Fibroblast of lung (primary cell): ENCODE measurements around the gene LCNL1. TPM values are rescaled to one million over a fixed set of nuclear protein-coding genes. Genes with fewer than 3 reads are reported as not detected.

Experiments
- DNase-seq, 2 donors: peaks; one replicate each; pipeline versions ENCODE4 v3.0.0 to v3.0.0-alpha.2; 2010; ENCODE audit warnings: low read depth in 2 of 2
- H2AFZ ChIP-seq: 2 replicates; pipeline ENCODE4 v1.5.1; 2012; ENCODE audit warnings: low read length, control low read depth, inconsistent platforms
- H3K27ac ChIP-seq: 2 replicates; pipeline ENCODE4 v1.5.1; 2011; ENCODE audit warnings: low read length, control low read depth; ENCODE audit not compliant: insufficient read depth
- H3K27me3 ChIP-seq: 2 replicates; pipeline ENCODE4 v1.5.1; 2011; ENCODE audit warnings: mild to moderate bottlenecking, low read length; ENCODE audit not compliant: control insufficient read depth, insufficient read depth
- H3K36me3 ChIP-seq: 2 replicates; pipeline ENCODE4 v1.5.1; 2011; ENCODE audit warnings: low read length; ENCODE audit not compliant: control insufficient read depth, insufficient read depth
- H3K4me1 ChIP-seq: 2 replicates; pipeline ENCODE4 v1.5.1; 2011; ENCODE audit warnings: low read length; ENCODE audit not compliant: control insufficient read depth, insufficient read depth; ENCODE audit errors: extremely low read depth
- H3K4me2 ChIP-seq: 2 replicates; pipeline ENCODE4 v1.5.1; 2011; ENCODE audit warnings: low read length, control low read depth; ENCODE audit not compliant: insufficient read depth; ENCODE audit errors: extremely low read depth
- H3K4me3 ChIP-seq, 4 experiments: fragments of 200-600 bp in 1 of 4; sonication (generic) in 1 of 4; replicated peaks in 1 of 4; 2 replicates each; pipeline ENCODE4 v1.5.1; 2011 to 2016; ENCODE audit warnings: low read length in 4 of 4, low read depth in 3 of 4, mild to moderate bottlenecking in 3 of 4, control low read depth in 2 of 4, inconsistent platforms in 1 of 4, mixed read lengths in 1 of 4; ENCODE audit not compliant: insufficient read depth in 1 of 4; ENCODE audit errors: control extremely low read depth in 1 of 4
- H3K79me2 ChIP-seq: 2 replicates; pipeline ENCODE4 v1.5.1; 2012; ENCODE audit warnings: mild to moderate bottlenecking, low read length, inconsistent platforms; ENCODE audit not compliant: control insufficient read depth, insufficient read depth
- H3K9ac ChIP-seq: 2 replicates; pipeline ENCODE4 v1.5.1; 2011; ENCODE audit warnings: mild to moderate bottlenecking, low read length, control low read depth; ENCODE audit not compliant: insufficient read depth
- H3K9me3 ChIP-seq: 2 replicates; pipeline ENCODE4 v1.5.1; 2012; ENCODE audit warnings: low read depth, low read length; ENCODE audit not compliant: control insufficient read depth, insufficient read depth
- H4K20me1 ChIP-seq: 2 replicates; pipeline ENCODE4 v1.5.1; 2011; ENCODE audit warnings: low read length; ENCODE audit not compliant: control insufficient read depth, insufficient read depth; ENCODE audit errors: extremely low read depth
- CTCF ChIP-seq, 2 donors: IDR thresholded peaks in 1 of 2; conservative IDR thresholded peaks in 1 of 2; 1 replicate in 1 of 2; 2 replicates in 1 of 2; pipeline ENCODE4 v1.5.1; 2011 to 2012; ENCODE audit warnings: low read length in 2 of 2, control low read depth in 1 of 2, inconsistent platforms in 1 of 2, low read depth in 1 of 2, mild to moderate bottlenecking in 1 of 2
- EZH2 ChIP-seq: IDR thresholded peaks from 2 replicates; pipeline ENCODE4 v1.5.1; 2012; ENCODE audit warnings: low read length, control low read depth, mild to moderate bottlenecking; ENCODE audit errors: missing control alignments
- polyA plus RNA-seq, 2 donors: library from polyadenylated mRNA; depleted of rRNA in 1 of 2; stranded (reverse) in 1 of 2; unstranded in 1 of 2; fragments of >200 nt; gene quantifications; 2 replicates each; pipeline ENCODE4 v1.2.1, GENCODE V29; 2011 to 2012; ENCODE audit warnings: missing spikeins in 1 of 2
- total RNA-seq: library from RNA; depleted of rRNA; stranded (reverse); fragments of >200 nt; gene quantifications from 2 replicates; pipeline ENCODE4 v1.2.1, GENCODE V29; 2014

Gene LCNL1
- total and polyA plus RNA-seq, 2 donors (not counting 1 experiment from before 2014, with no cell fraction given): 1.4 to 6.3 TPM

GRCh38 chr9:136944212-136944518, 38.6 kb upstream of the LCNL1 start:
- Histone ChIP-seq H2AFZ (no peak overlapping the region), H3K4me2 (peak overlapping the region; percentile 88), H3K36me3 (peaks cover 38% of the 10 kb centered on the region)

GRCh38 chr9:136944519-136945332, 38.1 kb upstream of the LCNL1 start, which contains the start of the genes C8G and FBXW5:
Gene C8G, plus strand, starts transcription at chr9:136945243. Its CDS starts 78 bp downstream, at chr9:136945321.
Gene FBXW5, minus strand, starts transcription at chr9:136944738. Its CDS starts 655 bp downstream, at chr9:136944083.
- H3K4me2 ChIP-seq: peak within 1 kb of the TSS; percentile 88
- peak; percentile 87 to 92 for DNase-seq
- peak within 1 kb of the TSS; percentile 80 for H3K9ac ChIP-seq
- peaks cover 2% of the 10 kb centered on the region for H3K4me1 ChIP-seq
- no peaks in the 10 kb centered on the region for H4K20me1 ChIP-seq
- H3K79me2 ChIP-seq: peaks cover 23% of the 10 kb centered on the region
- H3K27me3 ChIP-seq: no peaks in the 10 kb centered on the region
- peak within 1 kb of the TSS; percentile 85 for H3K27ac ChIP-seq
- H2AFZ ChIP-seq: peak within 1 kb of the TSS; percentile 38
- H3K4me3 ChIP-seq: peak within 1 kb of the TSS; percentile 61 to 90 (median 84)
- peaks cover 35% of the 10 kb centered on the region for H3K36me3 ChIP-seq
- TF ChIP-seq CTCF (conservative IDR thresholded peaks at IDR 0.05 in 1 of 2, IDR thresholded peaks at IDR 0.05 in 1 of 2; ENCODE audit: low read depth in 1 of 2, low read length in 2 of 2) (peak; percentile 69 to 71), EZH2 (no peak)
- no peaks in the 10 kb centered on the region for H3K9me3 ChIP-seq

More at GRCh38 chr9:136944212-136944518, 38.6 kb upstream of the LCNL1 start:
- Histone ChIP-seq H4K20me1 (no peaks in the 10 kb centered on the region), H3K4me1 (peaks cover 2% of the 10 kb centered on the region), H3K9me3 (no peaks in the 10 kb centered on the region), H3K27me3 (no peaks in the 10 kb centered on the region), H3K27ac (peak overlapping the region; percentile 85), H3K79me2 (peaks cover 23% of the 10 kb centered on the region), H3K9ac (peak overlapping the region; percentile 80), H3K4me3 (peak overlapping the region; percentile 61 to 90 (median 84))
- no peak for TF ChIP-seq EZH2
- no peak for TF ChIP-seq CTCF (conservative IDR thresholded peaks at IDR 0.05 in 1 of 2, IDR thresholded peaks at IDR 0.05 in 1 of 2; ENCODE audit: low read depth in 1 of 2, low read length in 2 of 2)
- DNase-seq: peak; percentile 47 to 61

GRCh38 chr9:136945333-136946227, 37.2 kb upstream of the LCNL1 start:
- Histone ChIP-seq H3K27ac (no peak overlapping the region), H3K4me2 (no peak overlapping the region), H3K9ac (no peak overlapping the region), H2AFZ (no peak overlapping the region), H3K27me3 (no peaks in the 10 kb centered on the region), H3K4me3 (no peak overlapping the region), H3K36me3 (peaks cover 27% of the 10 kb centered on the region), H3K4me1 (peaks cover 2% of the 10 kb centered on the region), H4K20me1 (no peaks in the 10 kb centered on the region), H3K9me3 (no peaks in the 10 kb centered on the region), H3K79me2 (peaks cover 22% of the 10 kb centered on the region)
- TF ChIP-seq CTCF (conservative IDR thresholded peaks at IDR 0.05 in 1 of 2, IDR thresholded peaks at IDR 0.05 in 1 of 2; ENCODE audit: low read depth in 1 of 2, low read length in 2 of 2) (no peak), EZH2 (no peak)
- DNase-seq: no peak
